H54 (cell line): ENCODE data around the gene RYR2.
A peak's percentile ranks its signal among the peaks of the same experiment; 100 is the strongest.

Source experiments
- DNase-seq: peaks from one replicate; pipeline ENCODE4 v3.0.0; 2011; ENCODE audit warnings: low spot score, mixed read lengths; ENCODE audit not compliant: insufficient read length
- FAIRE-seq: peaks from 3 replicates; lab custom pipeline; 2011; peaks lifted over from hg19 to GRCh38; lab: Jason Lieb, UNC
- POLR2A ChIP-seq: IDR thresholded peaks from 2 replicates; pipeline ENCODE4 v1.6.1; 2011; ENCODE audit warnings: low read depth, mild to moderate bottlenecking, low read length

The RYR2 gene

DNA sequence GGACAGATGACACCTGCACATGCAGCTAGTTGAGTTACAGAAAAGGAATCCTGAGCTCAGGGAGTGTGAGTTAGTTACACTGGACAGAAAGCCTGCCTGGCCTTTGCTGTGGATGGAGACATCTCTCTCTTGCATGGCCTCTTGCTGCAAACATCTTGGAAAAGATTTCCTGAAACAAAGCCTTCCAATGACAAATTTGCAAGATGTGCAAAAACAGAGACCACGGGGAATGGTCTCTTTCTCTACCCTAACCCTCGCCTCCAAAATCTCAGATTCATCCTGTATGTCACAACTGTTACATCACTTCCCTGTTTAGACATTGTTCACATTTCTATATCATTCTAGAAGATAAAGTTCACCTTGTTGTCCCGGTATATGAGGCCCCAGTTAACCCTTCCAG lies 415.6 kb downstream of the RYR2 start:
- TF ChIP-seq POLR2A = no peak
- DNase-seq = no peak

GRCh38 chr1:237467320-237467719 lies 425.3 kb downstream of the RYR2 start:
- FAIRE-seq (no peak), DNase-seq (no peak)
- TF ChIP-seq POLR2A = no peak

More for the DNA sequence above, 415.6 kb downstream of the RYR2 start:
- no peak for FAIRE-seq

DNA sequence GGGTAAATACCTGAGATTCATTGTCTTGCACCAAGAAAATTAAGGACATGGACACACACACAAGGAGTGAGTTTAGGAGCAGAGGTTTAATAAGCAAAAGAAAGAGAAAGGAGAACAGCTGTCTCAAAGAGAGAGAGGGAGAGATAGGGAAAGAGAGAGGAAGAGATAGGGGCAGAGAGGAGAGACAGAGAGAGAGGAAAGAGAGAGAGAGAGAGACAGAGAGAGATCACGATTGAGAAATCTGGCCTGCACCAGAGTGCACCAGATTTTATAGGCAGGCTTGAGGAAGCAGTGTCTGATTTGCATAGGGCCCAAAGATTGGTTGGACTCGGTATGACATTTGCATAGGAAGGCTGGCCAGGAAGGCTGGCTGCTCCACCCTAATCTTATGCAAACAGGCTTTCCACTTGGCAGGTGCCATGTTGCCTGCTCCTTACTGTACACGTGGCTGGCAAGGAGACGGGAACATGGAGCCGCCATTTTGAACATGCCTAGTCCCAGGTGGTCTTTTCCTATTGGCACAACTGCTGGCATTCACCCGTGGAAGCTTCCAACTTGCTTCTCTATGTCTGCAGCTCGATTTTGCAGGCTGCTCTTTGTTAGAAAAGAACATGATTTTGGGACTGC lies 428.8 kb downstream of the RYR2 start:
- TF ChIP-seq POLR2A = no peak
- DNase-seq (peak; percentile 16), FAIRE-seq (peak; percentile 99)

- DNase-seq (no peak), FAIRE-seq (no peak)
- no peak for TF ChIP-seq POLR2A
Measured at GRCh38 chr1:237471377-237471776, 429.4 kb downstream of the RYR2 start.

DNA sequence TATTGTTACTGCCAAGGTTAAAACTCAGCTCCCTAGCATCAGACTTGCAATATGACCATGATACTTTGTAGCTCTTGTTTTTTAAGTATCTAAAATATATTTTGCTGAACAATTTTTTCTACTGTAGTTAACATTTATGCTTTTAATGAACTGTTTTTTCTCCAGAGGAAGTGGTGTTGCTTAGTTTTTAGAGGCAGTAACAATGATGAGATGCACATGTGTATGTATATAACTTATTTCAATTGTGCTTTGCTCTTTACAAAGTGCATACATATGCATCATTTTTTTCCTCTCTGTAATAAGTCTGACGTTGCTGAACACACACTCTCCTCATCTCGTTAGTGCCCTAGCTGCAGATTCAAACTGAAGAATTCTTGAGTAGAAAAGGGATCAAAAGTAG lies 430.0 kb downstream of the RYR2 start:
- TF ChIP-seq POLR2A = no peak
- FAIRE-seq = no peak
- DNase-seq = no peak

GRCh38 chr1:237473854-237474253 lies 431.9 kb downstream of the RYR2 start:
- FAIRE-seq = no peak
- DNase-seq = no peak
- TF ChIP-seq POLR2A = no peak

GRCh38 chr1:237478082-237478481 lies 436.1 kb downstream of the RYR2 start:
- DNase-seq = no peak
- no peak for TF ChIP-seq POLR2A
- no peak for FAIRE-seq

DNA sequence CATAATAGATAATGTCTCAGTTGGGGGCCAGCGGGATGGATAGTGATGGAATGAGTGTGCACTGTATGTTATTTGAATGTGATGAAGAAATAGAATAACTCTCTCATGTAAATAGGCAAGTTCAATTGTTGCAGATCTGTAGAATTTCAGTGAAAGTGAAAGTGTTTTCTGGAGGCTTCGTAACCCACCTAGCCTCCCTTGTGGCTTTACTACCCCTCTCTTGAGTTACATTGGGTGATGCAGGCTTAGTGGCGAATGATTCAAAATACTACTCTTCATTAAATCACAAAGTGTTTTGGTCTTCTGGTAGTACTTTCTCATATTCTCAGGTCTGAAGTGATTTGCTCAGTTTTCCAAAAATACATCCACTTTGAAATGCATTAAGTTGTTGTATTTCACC lies 436.9 kb downstream of the RYR2 start:
- no peak for FAIRE-seq
- no peak for TF ChIP-seq POLR2A
- DNase-seq = no peak

GRCh38 chr1:237482777-237483176 lies 440.8 kb downstream of the RYR2 start:
- DNase-seq (no peak), FAIRE-seq (peak; percentile 15)
- no peak for TF ChIP-seq POLR2A

- no peak for TF ChIP-seq POLR2A
- DNase-seq (no peak), FAIRE-seq (no peak)
Measured at GRCh38 chr1:237492359-237492758, 450.4 kb downstream of the RYR2 start.

- TF ChIP-seq POLR2A = no peak
- DNase-seq (no peak), FAIRE-seq (no peak)
Measured at GRCh38 chr1:237500566-237500965, 458.6 kb downstream of the RYR2 start.

DNA sequence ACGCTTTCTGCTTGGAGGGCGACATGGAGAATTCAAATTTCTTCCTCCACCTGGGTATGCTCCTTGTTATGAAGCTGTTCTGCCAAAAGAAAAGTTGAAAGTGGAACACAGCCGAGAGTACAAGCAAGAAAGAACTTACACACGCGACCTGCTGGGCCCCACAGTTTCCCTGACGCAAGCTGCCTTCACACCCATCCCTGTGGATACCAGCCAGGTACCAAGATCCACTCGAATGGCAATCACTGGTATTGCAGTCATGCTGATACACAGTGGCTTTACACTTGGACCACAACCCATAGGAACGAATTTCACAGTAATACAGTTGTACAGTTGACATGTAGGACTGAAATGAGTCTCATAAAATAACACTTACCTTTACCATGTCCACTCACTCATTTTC lies 461.3 kb downstream of the RYR2 start:
- DNase-seq = no peak
- no peak for FAIRE-seq
- TF ChIP-seq POLR2A = no peak

DNA sequence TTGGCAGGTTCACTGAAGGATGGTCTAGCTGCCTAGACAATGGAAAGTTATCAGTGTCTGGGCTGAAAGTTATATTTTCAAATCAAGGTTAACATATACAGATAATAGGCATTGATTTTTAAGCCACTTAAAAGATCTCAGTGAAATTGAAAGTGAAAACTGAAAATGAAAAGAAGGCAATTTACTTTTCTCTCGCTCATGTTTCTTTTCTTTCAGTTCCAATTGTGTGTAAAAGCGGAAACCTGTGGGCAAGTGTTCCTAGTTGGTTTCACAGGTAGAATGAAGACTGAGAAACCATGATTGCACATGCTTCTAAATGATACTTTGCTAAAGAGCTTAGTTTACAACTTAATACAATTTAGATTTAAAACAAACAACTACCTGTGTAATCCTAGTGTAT lies 465.0 kb downstream of the RYR2 start:
- no peak for TF ChIP-seq POLR2A
- FAIRE-seq (no peak), DNase-seq (no peak)

DNA sequence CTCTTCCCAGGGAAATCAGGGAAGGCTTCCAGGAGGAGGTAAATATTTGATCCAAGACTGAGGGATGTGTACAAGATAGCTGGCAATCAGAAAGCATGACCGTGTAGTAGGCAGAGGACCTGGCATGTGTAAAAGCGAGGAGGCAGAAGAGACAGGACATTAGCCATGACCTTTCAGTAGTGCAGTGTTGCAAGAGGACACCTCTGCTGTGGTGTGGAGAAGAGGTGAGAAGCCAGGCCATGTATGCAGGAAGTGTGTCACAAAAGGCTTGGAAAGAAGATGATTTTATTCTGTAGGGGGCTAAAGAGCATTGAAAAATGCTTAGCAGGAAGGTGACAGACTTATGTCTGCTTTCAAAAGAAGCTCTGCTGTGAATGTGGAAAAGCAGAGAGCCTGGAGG lies 467.8 kb downstream of the RYR2 start:
- FAIRE-seq (no peak), DNase-seq (no peak)
- TF ChIP-seq POLR2A = no peak

GRCh38 chr1:237525102-237525501 lies 483.1 kb downstream of the RYR2 start:
- no peak for FAIRE-seq
- no peak for DNase-seq
- TF ChIP-seq POLR2A = no peak
